ENCODE results near the gene MYL3.

The MYL3 gene

DNA sequence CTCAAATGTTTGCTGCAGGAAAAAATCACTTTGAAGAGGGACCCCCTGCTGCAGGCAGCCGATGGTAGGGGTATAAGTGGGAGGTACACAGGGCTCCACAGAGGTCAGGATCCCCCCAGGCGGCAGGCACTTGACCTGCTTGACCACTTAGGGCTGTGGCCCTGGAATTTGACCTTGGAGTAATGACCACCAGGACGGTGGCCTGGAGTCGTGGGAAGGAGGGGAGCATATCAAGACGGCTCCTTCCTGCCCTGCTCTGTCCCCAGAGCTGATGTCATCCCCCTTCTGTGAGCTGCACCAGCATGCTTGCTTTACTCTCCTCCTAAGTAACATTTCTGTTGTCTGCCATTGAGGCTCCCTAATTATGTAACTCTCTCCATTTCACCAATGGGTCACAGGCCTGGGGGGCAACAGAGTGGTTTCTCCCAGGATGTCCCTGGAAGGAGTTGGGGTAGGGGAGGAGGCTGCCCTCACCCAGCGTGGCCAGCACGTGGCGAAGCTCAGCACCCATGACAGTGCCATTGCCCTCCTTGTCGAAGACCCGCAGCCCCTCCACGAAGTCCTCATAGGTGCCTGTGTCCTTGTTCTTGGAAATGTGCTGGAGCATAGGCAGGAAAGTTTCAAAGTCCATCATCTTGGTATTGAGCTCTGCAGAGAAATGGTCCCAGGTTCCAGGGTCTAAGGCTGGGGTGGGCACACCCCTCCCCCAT, 4.1 kb downstream of the MYL3 start:
- TF ChIP-seq, protein P1, sequence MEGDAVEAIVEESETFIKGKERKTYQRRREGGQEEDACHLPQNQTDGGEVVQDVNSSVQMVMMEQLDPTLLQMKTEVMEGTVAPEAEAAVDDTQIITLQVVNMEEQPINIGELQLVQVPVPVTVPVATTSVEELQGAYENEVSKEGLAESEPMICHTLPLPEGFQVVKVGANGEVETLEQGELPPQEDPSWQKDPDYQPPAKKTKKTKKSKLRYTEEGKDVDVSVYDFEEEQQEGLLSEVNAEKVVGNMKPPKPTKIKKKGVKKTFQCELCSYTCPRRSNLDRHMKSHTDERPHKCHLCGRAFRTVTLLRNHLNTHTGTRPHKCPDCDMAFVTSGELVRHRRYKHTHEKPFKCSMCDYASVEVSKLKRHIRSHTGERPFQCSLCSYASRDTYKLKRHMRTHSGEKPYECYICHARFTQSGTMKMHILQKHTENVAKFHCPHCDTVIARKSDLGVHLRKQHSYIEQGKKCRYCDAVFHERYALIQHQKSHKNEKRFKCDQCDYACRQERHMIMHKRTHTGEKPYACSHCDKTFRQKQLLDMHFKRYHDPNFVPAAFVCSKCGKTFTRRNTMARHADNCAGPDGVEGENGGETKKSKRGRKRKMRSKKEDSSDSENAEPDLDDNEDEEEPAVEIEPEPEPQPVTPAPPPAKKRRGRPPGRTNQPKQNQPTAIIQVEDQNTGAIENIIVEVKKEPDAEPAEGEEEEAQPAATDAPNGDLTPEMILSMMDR (IDR thresholded peaks at IDR 0.05; ENCODE audit: low read depth, low read length), result no peak
- DNase-seq (ENCODE audit: extremely low read depth, low read depth), result no peak

DNA sequence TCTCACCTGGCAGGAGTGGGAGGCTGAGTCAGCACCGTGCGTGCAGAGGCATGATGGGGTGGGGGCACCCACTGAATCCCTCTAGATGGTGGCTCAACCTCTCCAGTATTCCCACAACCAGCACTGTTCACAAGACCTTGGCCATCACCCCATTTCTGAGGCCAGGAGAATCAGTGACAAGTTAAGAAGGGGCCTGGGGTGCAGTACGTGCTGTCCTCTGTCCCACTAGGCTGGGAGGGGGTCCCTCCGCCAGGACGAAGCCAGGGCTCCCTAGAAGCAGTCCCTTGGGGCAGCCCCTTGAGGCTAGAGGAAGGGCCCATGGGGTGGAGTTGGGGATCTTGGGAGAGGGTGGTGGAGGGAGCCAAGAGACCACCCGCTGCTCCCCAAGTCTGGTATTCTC, 4.8 kb downstream of the MYL3 start:
- no peak for DNase-seq (ENCODE audit: extremely low read depth, low read depth)
- TF ChIP-seq, protein P1 (IDR thresholded peaks at IDR 0.05; ENCODE audit: low read depth, low read length), result no peak

DNA sequence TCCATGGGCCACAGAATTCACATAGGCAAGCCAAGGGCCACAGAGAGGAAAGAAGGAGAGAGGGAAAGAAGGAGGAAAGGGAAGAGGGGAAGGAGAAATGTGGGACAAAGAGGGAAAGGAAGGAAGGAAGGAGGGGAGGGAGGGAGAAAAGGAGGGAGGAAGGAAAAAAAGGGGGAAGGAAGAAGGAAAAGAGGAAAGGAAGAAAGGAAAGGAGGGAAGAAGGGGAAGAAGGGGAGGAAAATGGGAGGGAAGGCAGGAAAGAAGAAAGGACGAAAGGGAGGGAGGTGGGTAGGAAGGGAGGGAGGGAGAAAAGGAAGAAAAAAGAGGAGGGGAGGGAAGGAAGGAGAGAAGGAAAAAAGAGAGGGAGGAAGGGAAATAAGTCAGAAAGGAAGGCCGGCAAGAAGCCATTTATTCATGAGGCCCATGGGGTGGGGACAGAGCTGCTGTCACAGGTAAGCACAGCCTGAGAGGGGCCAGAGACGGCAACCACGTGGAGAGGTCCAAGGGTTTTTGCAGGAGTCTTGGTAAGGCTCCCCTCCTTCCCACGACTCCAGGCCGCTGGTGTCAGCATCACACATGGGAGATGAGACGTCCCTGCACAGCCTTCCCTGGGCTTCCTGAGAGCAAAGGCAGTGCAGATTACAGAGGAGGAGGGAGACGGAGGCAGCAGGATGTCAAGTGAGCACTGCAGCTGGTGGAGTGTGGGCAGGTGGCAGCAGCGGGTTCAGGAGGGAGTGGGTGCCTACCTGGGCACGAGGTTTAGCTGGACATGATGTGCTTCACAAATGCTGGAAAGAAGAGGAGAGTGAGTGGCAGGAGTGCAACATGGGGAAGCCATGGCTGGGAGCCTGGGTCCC, 5.5 kb downstream of the MYL3 start:
- DNase-seq (ENCODE audit: extremely low read depth, low read depth), result no peak
- TF ChIP-seq, protein P1 (IDR thresholded peaks at IDR 0.05; ENCODE audit: low read depth, low read length), result no peak

DNA sequence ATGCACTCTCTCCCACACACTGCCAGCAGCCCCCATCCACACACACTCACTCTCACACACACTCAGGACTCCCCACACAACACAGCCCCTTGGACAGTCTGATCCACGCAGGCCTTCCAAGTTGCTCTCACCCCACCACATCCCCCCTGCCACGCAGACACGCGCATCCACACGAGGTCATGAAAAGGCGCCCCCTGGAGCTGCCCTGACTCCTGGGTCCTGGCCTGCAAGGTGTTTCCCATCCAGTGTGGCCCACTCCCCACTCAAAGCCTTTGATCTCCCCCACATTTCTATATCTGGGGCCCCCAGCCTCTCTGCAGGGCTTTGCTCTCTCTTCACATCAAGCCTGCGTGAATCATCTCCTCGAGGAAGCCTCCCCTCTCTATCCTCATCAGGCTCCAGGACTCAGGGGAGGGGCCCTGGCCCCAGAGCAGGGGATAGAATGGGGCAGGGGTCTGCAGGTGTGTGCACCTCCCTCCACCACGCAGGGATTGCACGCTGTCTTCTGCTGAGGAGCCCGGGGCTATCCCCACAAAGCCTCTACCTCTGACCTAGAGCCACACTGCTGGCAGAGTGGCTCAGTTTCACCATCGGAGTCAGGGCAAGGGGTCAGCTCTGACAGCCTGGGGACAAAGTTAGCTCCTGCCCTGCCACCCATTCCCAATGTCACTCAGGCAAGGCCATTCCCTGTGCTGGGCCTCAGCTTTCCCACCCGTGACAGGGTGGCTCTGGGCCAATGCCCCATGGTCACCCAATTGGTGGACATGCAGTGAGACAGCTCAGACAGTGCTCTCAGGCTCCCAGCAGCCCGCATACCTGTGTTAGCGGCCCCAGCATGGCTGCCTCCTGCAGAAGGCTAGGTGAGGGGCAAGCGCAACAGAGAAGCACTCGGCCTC, 6.4 kb downstream of the MYL3 start:
- TF ChIP-seq, protein P1 (IDR thresholded peaks at IDR 0.05; ENCODE audit: low read depth, low read length), result no peak
- no peak for DNase-seq (ENCODE audit: extremely low read depth, low read depth)

DNA sequence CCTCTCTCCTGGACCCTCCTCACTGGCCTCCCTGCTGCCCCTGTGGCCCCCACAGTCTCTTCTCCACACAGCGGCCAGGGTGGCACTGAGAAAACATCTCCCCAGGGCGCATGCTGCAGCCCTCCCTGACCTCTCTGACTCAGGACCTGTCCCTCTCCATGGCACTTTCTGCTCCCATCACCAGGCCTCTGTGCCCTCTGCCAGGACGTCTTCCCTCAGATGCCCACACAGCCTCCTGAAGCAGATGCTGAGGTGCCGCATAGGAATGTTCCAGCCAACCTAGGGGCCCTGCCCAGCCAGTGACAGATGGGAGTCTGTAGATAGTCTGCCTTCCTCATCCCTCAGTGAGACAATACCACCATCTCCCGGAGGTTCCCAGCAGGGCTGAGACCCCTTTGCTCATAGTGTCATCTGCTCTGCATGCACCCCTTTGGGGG, 8.7 kb downstream of the MYL3 start:
- TF ChIP-seq, protein P1 (IDR thresholded peaks at IDR 0.05; ENCODE audit: low read depth, low read length), result no peak
- no peak for DNase-seq (ENCODE audit: extremely low read depth, low read depth)

DNA sequence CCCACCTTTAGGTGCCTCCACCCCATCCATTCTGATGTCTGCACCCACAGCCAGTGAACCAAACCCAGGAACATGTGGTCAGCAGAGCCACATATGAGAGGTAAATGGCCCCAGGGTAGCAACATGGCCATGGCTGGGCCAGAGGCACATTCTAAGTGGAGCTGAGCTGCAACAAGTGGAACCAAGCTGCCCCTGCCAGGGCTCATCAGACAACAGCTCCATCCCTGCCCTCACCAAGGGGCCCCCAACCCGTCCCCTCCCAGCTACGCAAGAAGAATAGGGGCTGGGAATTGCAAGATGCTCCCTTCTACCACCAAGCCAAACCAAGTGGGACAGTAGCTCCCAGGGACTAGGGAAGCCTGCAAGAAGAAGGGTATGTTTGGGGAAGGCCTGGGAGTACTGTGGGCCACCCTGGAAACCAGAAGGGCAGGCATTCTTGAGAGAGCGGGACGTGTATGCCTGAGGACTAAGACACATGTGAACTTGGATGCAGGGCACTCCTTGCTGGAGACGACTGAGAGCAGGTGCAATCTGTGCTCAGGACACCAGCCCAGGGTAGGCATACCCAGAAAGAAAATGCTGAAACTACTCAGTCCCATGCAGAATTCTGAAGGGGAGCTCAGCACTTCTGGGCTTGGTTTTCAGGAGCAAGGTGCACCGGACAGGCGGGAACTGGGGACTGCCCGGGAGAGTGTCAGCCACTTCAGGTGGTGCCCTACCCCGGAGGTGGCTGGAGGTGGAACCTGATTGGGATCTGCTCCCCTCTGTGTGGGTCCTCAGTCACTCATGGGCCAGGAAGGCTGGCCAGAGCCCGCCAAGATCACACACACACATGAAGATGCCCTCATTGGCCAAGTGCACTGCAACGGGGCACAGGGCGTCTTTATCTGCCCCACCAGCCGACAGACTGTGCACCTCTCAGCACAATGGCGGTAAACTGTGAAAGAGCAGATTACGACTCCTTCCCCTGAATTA, 9.5 kb downstream of the MYL3 start:
- DNase-seq (ENCODE audit: extremely low read depth, low read depth), result no peak
- TF ChIP-seq, protein P1 (IDR thresholded peaks at IDR 0.05; ENCODE audit: low read depth, low read length), result no peak
